HepG2 (cell line): Measurements from ENCODE around the gene CPHXL. TPM values are rescaled to one million over a fixed set of nuclear protein-coding genes. Genes with fewer than 3 reads are reported as not detected.

Experiments used
- ATAC-seq: fragments of 200-7000 bp; cut with Tn5 transposase; 3 replicates; pipeline ENCODE4 v1.9.1; 2020; ENCODE audit warnings: mild to moderate bottlenecking, moderate library complexity
- BruUV-seq: library from RNA; stranded (reverse); fragments of 400-500 nt; replicated peaks from 2 replicates; lab custom pipeline; 2021; lab: Mats Ljungman, UMichigan
- CTCF ChIA-PET: fragments of 300-600 bp; formaldehyde crosslinking; extraction: SDS; loops from one replicate; lab custom pipeline; 2021; ENCODE audit warnings: low total read pairs, inconsistent platforms, low intra/inter-chr PET ratio; lab: Yijun Ruan, JAX
- POLR2A ChIA-PET: fragments of 350-600 bp; sonication (Branson Sonifier 250); formaldehyde crosslinking; loops from one replicate; lab custom pipeline; 2020; ENCODE audit warnings: antibody characterized with exemption, inconsistent platforms; lab: Yijun Ruan, JAX
- DNase-seq: peaks from one replicate; pipeline ENCODE4 v3.0.0-alpha.2; 2015; ENCODE audit warnings: low spot score
- FAIRE-seq: peaks from 3 replicates; lab custom pipeline; 2011; peaks lifted over from hg19 to GRCh38; lab: Jason Lieb, UNC
- H2AFZ ChIP-seq: one replicate; pipeline ENCODE4 v1.6.1; 2011; ENCODE audit warnings: low read length, inconsistent platforms
- H3K27ac ChIP-seq: fragments of 300-600 bp; 3 replicates; pipeline ENCODE4 v1.8.0; 2011; ENCODE audit warnings: mixed run types, mild to moderate bottlenecking, mixed read lengths, low read length, inconsistent platforms; ENCODE audit not compliant: insufficient read depth; ENCODE audit errors: extremely low read length
- H3K27me3 ChIP-seq, 2 experiments: fragments of 200-600 bp in 1 of 2; 2 replicates in 1 of 2; 3 replicates in 1 of 2; pipeline versions ENCODE4 v1.6.0 to v1.8.0; 2011; ENCODE audit warnings: low read length in 2 of 2, mild to moderate bottlenecking in 2 of 2, moderate library complexity in 2 of 2, inconsistent platforms in 1 of 2; ENCODE audit not compliant: insufficient read depth in 2 of 2, control insufficient read depth in 1 of 2
- H3K36me3 ChIP-seq, 2 experiments: fragments of 200-600 bp in 1 of 2; replicated peaks in 1 of 2; 2 replicates in 1 of 2; 3 replicates in 1 of 2; pipeline versions ENCODE4 v1.5.1 to v1.8.0; 2011; ENCODE audit warnings: low read length in 2 of 2, inconsistent platforms in 1 of 2; ENCODE audit not compliant: insufficient read depth in 2 of 2, control insufficient read depth in 1 of 2
- H3K4me1 ChIP-seq: 2 replicates; pipeline ENCODE4 v1.5.1; 2012; ENCODE audit warnings: low read length, inconsistent platforms; ENCODE audit not compliant: insufficient read depth
- H3K4me2 ChIP-seq: 2 replicates; pipeline ENCODE4 v1.6.0; 2011; ENCODE audit warnings: low read depth, low read length, inconsistent platforms
- H3K4me3 ChIP-seq, 3 experiments: fragments of 200-600 bp in 1 of 3; sonication (generic), shearing (Covaris generic) in 1 of 3; replicated peaks in 1 of 3; 2 replicates each; pipeline ENCODE4 v1.5.1; 2011 to 2016; ENCODE audit warnings: low read length in 3 of 3, inconsistent platforms in 2 of 3, low read depth in 2 of 3, mild to moderate bottlenecking in 2 of 3, control low read depth in 1 of 3, mixed read lengths in 1 of 3; ENCODE audit not compliant: insufficient read depth in 1 of 3
- H3K79me2 ChIP-seq: one replicate; pipeline ENCODE4 v1.6.1; 2011; ENCODE audit warnings: low read length, inconsistent platforms; ENCODE audit not compliant: insufficient read depth
- H3K9ac ChIP-seq: 2 replicates; pipeline ENCODE4 v1.6.0; 2011; ENCODE audit warnings: mild to moderate bottlenecking, low read depth, low read length, inconsistent platforms; ENCODE audit not compliant: insufficient read depth
- H3K9me3 ChIP-seq: 2 replicates; pipeline ENCODE4 v1.5.1; 2012; ENCODE audit warnings: mild to moderate bottlenecking, low read length
- H4K20me1 ChIP-seq: 2 replicates; pipeline ENCODE4 v1.6.0; 2011; ENCODE audit warnings: inconsistent platforms, mild to moderate bottlenecking, low read length, moderate library complexity; ENCODE audit not compliant: insufficient read depth
- FOXA1 ChIP-seq, 2 experiments: fragments of 450-650 bp in 1 of 2; sonication (generic) in 1 of 2; formaldehyde crosslinking in 1 of 2; IDR thresholded peaks; 2 replicates each; pipeline versions ENCODE4 v1.4.0 to v1.6.1; 2016 to 2020; ENCODE audit warnings: missing genetic modification reagents in 1 of 2
- FOXJ3 ChIP-seq: sonication (generic); formaldehyde crosslinking; IDR thresholded peaks from 2 replicates; pipeline ENCODE4 v1.4.0; 2020; ENCODE audit warnings: missing genetic modification reagents, mild to moderate bottlenecking, borderline replicate concordance
- FOXO1 ChIP-seq: sonication (generic); formaldehyde crosslinking; IDR thresholded peaks from 2 replicates; pipeline ENCODE4 v1.4.0; 2020; ENCODE audit warnings: missing genetic modification reagents
- POLR2G ChIP-seq: fragments of 200-400 bp; formaldehyde crosslinking; IDR thresholded peaks from 2 replicates; pipeline ENCODE4 v1.6.1; 2018; ENCODE audit warnings: mild to moderate bottlenecking, low read depth, low read length, moderate library complexity
- REXO4 ChIP-seq: sonication (generic); formaldehyde crosslinking; IDR thresholded peaks from 2 replicates; pipeline ENCODE4 v1.8.0; 2022; ENCODE audit warnings: missing genetic modification reagents, mild to moderate bottlenecking, borderline replicate concordance
- STAT5B ChIP-seq: sonication (generic); formaldehyde crosslinking; IDR thresholded peaks from 2 replicates; pipeline ENCODE4 v1.4.0; 2020; ENCODE audit warnings: missing genetic modification reagents
- ZNF543 ChIP-seq: sonication (generic); formaldehyde crosslinking; IDR thresholded peaks from 2 replicates; pipeline ENCODE4 v1.4.0; 2020; ENCODE audit warnings: mild to moderate bottlenecking, missing genetic modification reagents
- ZNF672 ChIP-seq: sonication (generic); formaldehyde crosslinking; IDR thresholded peaks from 2 replicates; pipeline ENCODE4 v1.8.1; 2022; ENCODE audit warnings: missing genetic modification reagents
- ZNF883 ChIP-seq: sonication (generic); formaldehyde crosslinking; IDR thresholded peaks from 2 replicates; pipeline ENCODE4 v1.5.1; 2020; ENCODE audit warnings: mild to moderate bottlenecking, missing genetic modification reagents; ENCODE audit errors: not compliant biosample characterization
- WGBS: methylation state at CpG from one replicate; pipeline ENCODE4 v1.1.6; 2017; ENCODE audit warnings: low lambda C conversion rate; 5-methylcytosine and 5-hydroxymethylcytosine counted together
- in situ Hi-C: cut with HindIII; loops from 2 replicates; pipeline ENCODE4 v1.10.0; 2017; ENCODE audit warnings: low pct_unique_long_range_greater_than_20kb; ENCODE audit not compliant: extremely low pct_ligation_motif_present
- intact Hi-C: fragments of 100-400 bp; cut with micrococcal nuclease; formaldehyde crosslinking; loops from one replicate; pipeline ENCODE4 v1.10.0; 2022; ENCODE audit not compliant: unreplicated experiment
- polyA plus RNA-seq, 8 experiments: library from polyadenylated mRNA; depleted of rRNA in 3 of 8; stranded (reverse) in 7 of 8; unstranded in 1 of 8; fragments of >200 nt; fragmentation: Illumina TruSeq in 4 of 8; extraction: Trizol in 4 of 8; gene quantifications; 2 replicates each; pipeline versions ENCODE4 v1.2.1 to v1.2.3, GENCODE V29; 2011 to 2016; ENCODE audit warnings: low read depth in 4 of 8, missing spikeins in 1 of 8, mixed read lengths in 1 of 8; ENCODE audit not compliant: insufficient read depth in 1 of 8
- total RNA-seq, 5 experiments: library from RNA; depleted of rRNA; stranded (reverse); fragments of >200 nt; fragmentation: Illumina TruSeq; extraction: Trizol; gene quantifications; 2 replicates each; pipeline ENCODE4 v1.2.3, GENCODE V29; 2016; ENCODE audit warnings: low read depth in 1 of 5
- TF ChIP-seq, protein P1 (sequence below): sonication (generic); formaldehyde crosslinking; IDR thresholded peaks from 2 replicates; pipeline ENCODE4; 2020; ENCODE audit warnings: missing genetic modification reagents, mild to moderate bottlenecking, borderline replicate concordance
- TF ChIP-seq, protein P2 (sequence below): sonication (generic); formaldehyde crosslinking; IDR thresholded peaks from 2 replicates; pipeline ENCODE4 v1.4.0; 2020; ENCODE audit warnings: low read depth, missing genetic modification reagents
- TF ChIP-seq, protein P3 (sequence below): sonication (generic); formaldehyde crosslinking; IDR thresholded peaks from 2 replicates; pipeline ENCODE4 v1.9.0; 2021; ENCODE audit warnings: mild to moderate bottlenecking, missing genetic modification reagents

CPHXL gene
- total and polyA plus RNA-seq, 2 of the 13 experiments (the other 11 are each of a cell fraction or from before 2014, with no cell fraction given): not detected

DNA sequence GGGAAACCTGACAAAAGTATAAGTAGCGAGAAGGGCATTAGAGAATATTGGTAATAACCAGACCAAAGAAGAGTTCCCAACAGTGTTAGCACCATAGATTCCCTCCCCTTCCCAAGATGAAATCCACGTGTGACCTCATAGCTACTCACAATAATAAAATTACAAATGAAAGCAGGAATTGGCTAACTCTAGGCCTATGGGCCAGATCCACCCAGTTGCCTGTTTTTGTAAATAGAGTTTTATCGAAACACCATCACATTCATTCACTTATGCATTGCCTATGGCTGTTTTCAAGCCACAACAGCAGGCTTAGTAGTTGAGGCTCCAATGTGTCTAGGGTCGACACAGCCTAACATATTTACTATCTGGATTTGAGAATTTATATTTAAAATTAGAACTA is 7.8 kb downstream of the CPHXL start:
- Histone ChIP-seq H3K9me3 (no peaks in the 10 kb centered on the region), H3K79me2 (no peaks in the 10 kb centered on the region), H3K36me3 (no peaks in the 10 kb centered on the region), H2AFZ (no peak overlapping the region), H3K4me2 (no peak overlapping the region), H3K27ac (no peak overlapping the region), H4K20me1 (no peaks in the 10 kb centered on the region), H3K4me1 (no peaks in the 10 kb centered on the region), H3K9ac (no peak overlapping the region), H3K4me3 (no peak overlapping the region), H3K27me3 (peaks cover 0 to 3% of the 10 kb centered on the region in 2 experiments; a peak in 2 of 5 replicates)
- intact Hi-C loops: no loop called here
- FAIRE-seq: no peak
- no peak for ATAC-seq
- in situ Hi-C loops: no loop called here
- 5% methylated on average over 4 of the region's 4 CpGs for WGBS
- no peak for DNase-seq
- POLR2A ChIA-PET: no interaction called here
- CTCF ChIA-PET: no interaction called here
- BruUV-seq: no TSS peak
- TF ChIP-seq FOXA1 (IDR thresholded peaks at IDR 0.05) (no peak), FOXA1 (CRISPR knock-in tag; IDR thresholded peaks at IDR 0.05) (no peak), POLR2G (no peak), REXO4 (no peak), FOXJ3 (CRISPR knock-in tag) (no peak), ZNF543 (CRISPR knock-in tag) (no peak), ZNF883 (CRISPR knock-in tag) (no peak), ZNF672 (CRISPR knock-in tag) (no peak), STAT5B (no peak), FOXO1 (CRISPR knock-in tag) (no peak)
- TF ChIP-seq, protein P1, sequence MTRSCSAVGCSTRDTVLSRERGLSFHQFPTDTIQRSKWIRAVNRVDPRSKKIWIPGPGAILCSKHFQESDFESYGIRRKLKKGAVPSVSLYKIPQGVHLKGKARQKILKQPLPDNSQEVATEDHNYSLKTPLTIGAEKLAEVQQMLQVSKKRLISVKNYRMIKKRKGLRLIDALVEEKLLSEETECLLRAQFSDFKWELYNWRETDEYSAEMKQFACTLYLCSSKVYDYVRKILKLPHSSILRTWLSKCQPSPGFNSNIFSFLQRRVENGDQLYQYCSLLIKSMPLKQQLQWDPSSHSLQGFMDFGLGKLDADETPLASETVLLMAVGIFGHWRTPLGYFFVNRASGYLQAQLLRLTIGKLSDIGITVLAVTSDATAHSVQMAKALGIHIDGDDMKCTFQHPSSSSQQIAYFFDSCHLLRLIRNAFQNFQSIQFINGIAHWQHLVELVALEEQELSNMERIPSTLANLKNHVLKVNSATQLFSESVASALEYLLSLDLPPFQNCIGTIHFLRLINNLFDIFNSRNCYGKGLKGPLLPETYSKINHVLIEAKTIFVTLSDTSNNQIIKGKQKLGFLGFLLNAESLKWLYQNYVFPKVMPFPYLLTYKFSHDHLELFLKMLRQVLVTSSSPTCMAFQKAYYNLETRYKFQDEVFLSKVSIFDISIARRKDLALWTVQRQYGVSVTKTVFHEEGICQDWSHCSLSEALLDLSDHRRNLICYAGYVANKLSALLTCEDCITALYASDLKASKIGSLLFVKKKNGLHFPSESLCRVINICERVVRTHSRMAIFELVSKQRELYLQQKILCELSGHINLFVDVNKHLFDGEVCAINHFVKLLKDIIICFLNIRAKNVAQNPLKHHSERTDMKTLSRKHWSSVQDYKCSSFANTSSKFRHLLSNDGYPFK (CRISPR knock-in tag): no peak
- TF ChIP-seq, protein P2, sequence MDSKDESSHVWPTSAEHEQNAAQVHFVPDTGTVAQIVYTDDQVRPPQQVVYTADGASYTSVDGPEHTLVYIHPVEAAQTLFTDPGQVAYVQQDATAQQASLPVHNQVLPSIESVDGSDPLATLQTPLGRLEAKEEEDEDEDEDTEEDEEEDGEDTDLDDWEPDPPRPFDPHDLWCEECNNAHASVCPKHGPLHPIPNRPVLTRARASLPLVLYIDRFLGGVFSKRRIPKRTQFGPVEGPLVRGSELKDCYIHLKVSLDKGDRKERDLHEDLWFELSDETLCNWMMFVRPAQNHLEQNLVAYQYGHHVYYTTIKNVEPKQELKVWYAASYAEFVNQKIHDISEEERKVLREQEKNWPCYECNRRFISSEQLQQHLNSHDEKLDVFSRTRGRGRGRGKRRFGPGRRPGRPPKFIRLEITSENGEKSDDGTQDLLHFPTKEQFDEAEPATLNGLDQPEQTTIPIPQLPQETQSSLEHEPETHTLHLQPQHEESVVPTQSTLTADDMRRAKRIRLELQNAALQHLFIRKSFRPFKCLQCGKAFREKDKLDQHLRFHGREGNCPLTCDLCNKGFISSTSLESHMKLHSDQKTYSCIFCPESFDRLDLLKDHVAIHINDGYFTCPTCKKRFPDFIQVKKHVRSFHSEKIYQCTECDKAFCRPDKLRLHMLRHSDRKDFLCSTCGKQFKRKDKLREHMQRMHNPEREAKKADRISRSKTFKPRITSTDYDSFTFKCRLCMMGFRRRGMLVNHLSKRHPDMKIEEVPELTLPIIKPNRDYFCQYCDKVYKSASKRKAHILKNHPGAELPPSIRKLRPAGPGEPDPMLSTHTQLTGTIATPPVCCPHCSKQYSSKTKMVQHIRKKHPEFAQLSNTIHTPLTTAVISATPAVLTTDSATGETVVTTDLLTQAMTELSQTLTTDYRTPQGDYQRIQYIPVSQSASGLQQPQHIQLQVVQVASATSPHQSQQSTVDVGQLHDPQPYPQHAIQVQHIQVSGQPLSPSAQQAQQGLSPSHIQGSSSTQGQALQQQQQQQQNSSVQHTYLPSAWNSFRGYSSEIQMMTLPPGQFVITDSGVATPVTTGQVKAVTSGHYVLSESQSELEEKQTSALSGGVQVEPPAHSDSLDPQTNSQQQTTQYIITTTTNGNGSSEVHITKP (CRISPR knock-in tag): no peak
- TF ChIP-seq, protein P3, sequence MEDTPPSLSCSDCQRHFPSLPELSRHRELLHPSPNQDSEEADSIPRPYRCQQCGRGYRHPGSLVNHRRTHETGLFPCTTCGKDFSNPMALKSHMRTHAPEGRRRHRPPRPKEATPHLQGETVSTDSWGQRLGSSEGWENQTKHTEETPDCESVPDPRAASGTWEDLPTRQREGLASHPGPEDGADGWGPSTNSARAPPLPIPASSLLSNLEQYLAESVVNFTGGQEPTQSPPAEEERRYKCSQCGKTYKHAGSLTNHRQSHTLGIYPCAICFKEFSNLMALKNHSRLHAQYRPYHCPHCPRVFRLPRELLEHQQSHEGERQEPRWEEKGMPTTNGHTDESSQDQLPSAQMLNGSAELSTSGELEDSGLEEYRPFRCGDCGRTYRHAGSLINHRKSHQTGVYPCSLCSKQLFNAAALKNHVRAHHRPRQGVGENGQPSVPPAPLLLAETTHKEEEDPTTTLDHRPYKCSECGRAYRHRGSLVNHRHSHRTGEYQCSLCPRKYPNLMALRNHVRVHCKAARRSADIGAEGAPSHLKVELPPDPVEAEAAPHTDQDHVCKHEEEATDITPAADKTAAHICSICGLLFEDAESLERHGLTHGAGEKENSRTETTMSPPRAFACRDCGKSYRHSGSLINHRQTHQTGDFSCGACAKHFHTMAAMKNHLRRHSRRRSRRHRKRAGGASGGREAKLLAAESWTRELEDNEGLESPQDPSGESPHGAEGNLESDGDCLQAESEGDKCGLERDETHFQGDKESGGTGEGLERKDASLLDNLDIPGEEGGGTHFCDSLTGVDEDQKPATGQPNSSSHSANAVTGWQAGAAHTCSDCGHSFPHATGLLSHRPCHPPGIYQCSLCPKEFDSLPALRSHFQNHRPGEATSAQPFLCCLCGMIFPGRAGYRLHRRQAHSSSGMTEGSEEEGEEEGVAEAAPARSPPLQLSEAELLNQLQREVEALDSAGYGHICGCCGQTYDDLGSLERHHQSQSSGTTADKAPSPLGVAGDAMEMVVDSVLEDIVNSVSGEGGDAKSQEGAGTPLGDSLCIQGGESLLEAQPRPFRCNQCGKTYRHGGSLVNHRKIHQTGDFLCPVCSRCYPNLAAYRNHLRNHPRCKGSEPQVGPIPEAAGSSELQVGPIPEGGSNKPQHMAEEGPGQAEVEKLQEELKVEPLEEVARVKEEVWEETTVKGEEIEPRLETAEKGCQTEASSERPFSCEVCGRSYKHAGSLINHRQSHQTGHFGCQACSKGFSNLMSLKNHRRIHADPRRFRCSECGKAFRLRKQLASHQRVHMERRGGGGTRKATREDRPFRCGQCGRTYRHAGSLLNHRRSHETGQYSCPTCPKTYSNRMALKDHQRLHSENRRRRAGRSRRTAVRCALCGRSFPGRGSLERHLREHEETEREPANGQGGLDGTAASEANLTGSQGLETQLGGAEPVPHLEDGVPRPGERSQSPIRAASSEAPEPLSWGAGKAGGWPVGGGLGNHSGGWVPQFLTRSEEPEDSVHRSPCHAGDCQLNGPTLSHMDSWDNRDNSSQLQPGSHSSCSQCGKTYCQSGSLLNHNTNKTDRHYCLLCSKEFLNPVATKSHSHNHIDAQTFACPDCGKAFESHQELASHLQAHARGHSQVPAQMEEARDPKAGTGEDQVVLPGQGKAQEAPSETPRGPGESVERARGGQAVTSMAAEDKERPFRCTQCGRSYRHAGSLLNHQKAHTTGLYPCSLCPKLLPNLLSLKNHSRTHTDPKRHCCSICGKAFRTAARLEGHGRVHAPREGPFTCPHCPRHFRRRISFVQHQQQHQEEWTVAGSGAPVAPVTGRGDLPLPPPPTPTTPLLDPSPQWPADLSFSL (CRISPR knock-in tag): no peak
